ENCODE measurements around the gene BYSL. TPM values are rescaled to one million over a fixed set of nuclear protein-coding genes. Genes with fewer than 3 reads are reported as not detected.

BYSL gene
- total RNA-seq, 4 donors from 2014 or later, result 0.51 to 20.5 (median 18.0) TPM

- TF ChIP-seq POLR2A (IDR thresholded peaks at IDR 0.05), result no peak
- no peak for TF ChIP-seq CTCF (IDR thresholded peaks at IDR 0.05)
- H3K36me3 ChIP-seq, result no peaks in the 10 kb centered on the region
- no peak overlapping the region for H3K4me3 ChIP-seq
- no peaks in the 10 kb centered on the region for H3K4me1 ChIP-seq
- H3K27me3 ChIP-seq, result no peaks in the 10 kb centered on the region
- no peaks in the 10 kb centered on the region for H3K9me3 ChIP-seq
- DNase-seq, result no peak
- intact Hi-C loops (cut with DNase I; ENCODE audit: low total_unique reads), result loop anchor here (10.0 kb wide), 1 partner anchor 817 kb away; no protein-coding TSS in a partner anchor
- H3K27ac ChIP-seq, result no peak overlapping the region
These were observed 34.0 kb upstream of the BYSL start for GRCh38 chr6:41887331-41887751.

- no peaks in the 10 kb centered on the region for H3K9me3 ChIP-seq
- intact Hi-C loops (cut with DNase I; ENCODE audit: low total_unique reads), result no loop called here
- TF ChIP-seq CTCF (IDR thresholded peaks at IDR 0.05), result no peak
- TF ChIP-seq POLR2A (IDR thresholded peaks at IDR 0.05), result no peak
- H3K4me1 ChIP-seq, result peaks cover 0 to 4% of the 10 kb centered on the region in 2 donors
- no peaks in the 10 kb centered on the region for H3K36me3 ChIP-seq
- H3K4me3 ChIP-seq, result no peak overlapping the region
- H3K27me3 ChIP-seq, result no peaks in the 10 kb centered on the region
- no peak overlapping the region for H3K27ac ChIP-seq
- no peak for DNase-seq
These were observed 28.3 kb upstream of the BYSL start for GRCh38 chr6:41892921-41893564.

GRCh38 chr6:41894366-41895299 is 26.7 kb upstream of the BYSL start:
- no peak for TF ChIP-seq CTCF (IDR thresholded peaks at IDR 0.05)
- TF ChIP-seq POLR2A (IDR thresholded peaks at IDR 0.05), result no peak
- DNase-seq, result peak in 1 of 2 donors; percentile 18
- Histone ChIP-seq H3K4me1 (peaks cover 0 to 4% of the 10 kb centered on the region in 2 donors), H3K36me3 (no peaks in the 10 kb centered on the region), H3K4me3 (peak overlapping the region; percentile 49 to 65), H3K9me3 (no peaks in the 10 kb centered on the region), H3K27ac (peak overlapping the region; percentile 75 to 78), H3K27me3 (no peaks in the 10 kb centered on the region)
- intact Hi-C loops (cut with DNase I; ENCODE audit: low total_unique reads), result no loop called here

GRCh38 chr6:41895300-41896233 is 25.7 kb upstream of the BYSL start, which contains the start of gene USP49:
Gene USP49 (minus strand): TSS chr6:41895375. CDS start chr6:41806983, 88,392 bp downstream.
- H3K27me3 ChIP-seq, result no peaks in the 10 kb centered on the region
- intact Hi-C loops (cut with DNase I; ENCODE audit: low total_unique reads), result no loop called here
- H3K4me3 ChIP-seq, result peak within 1 kb of the TSS; percentile 49 to 65
- H3K27ac ChIP-seq, result peak within 1 kb of the TSS; percentile 75 to 78
- DNase-seq, result peak; percentile 86 to 88
- TF ChIP-seq POLR2A (IDR thresholded peaks at IDR 0.05), result peak in 1 of 2 donors; percentile 23
- TF ChIP-seq CTCF (IDR thresholded peaks at IDR 0.05), result no peak
- H3K9me3 ChIP-seq, result no peaks in the 10 kb centered on the region
- peaks cover 0 to 4% of the 10 kb centered on the region in 2 donors for H3K4me1 ChIP-seq
- no peaks in the 10 kb centered on the region for H3K36me3 ChIP-seq
